ENCODE results near the gene CPT1A.
"Not testable (repeated sequence)": the region's sequence is repeated elsewhere in the genome, so short reads cannot be mapped to it uniquely, and the experiment has no call there.

Gene CPT1A

DNA sequence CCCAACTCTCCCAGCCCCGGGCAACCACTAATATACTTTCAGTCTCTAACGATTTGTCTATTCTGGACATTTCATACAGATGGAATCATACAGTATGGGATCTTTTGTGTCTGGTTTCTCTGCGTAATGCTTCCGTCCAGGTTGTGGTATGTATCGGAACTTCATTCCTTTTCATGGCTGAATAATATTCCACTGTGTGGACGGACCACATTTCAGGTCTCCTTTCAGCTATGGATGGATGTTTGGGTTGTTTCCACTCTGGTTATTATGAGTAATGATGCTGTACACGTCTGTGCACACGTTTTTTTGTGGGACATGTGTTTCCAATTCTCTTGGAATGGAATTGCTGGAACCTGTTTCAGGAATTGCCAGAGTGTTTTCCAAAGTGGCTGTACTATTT is 17.4 kb upstream of the CPT1A start:
- Mint-ChIP-seq H3K27ac (no peak overlapping the region), H3K4me3 (no peak overlapping the region), H3K4me1 (peaks cover 2% of the 10 kb centered on the region), H3K9me3 (no peaks in the 10 kb centered on the region), H3K27me3 (peaks cover 12% of the 10 kb centered on the region)
- ATAC-seq (no peak), DNase-seq (no peak)

DNA sequence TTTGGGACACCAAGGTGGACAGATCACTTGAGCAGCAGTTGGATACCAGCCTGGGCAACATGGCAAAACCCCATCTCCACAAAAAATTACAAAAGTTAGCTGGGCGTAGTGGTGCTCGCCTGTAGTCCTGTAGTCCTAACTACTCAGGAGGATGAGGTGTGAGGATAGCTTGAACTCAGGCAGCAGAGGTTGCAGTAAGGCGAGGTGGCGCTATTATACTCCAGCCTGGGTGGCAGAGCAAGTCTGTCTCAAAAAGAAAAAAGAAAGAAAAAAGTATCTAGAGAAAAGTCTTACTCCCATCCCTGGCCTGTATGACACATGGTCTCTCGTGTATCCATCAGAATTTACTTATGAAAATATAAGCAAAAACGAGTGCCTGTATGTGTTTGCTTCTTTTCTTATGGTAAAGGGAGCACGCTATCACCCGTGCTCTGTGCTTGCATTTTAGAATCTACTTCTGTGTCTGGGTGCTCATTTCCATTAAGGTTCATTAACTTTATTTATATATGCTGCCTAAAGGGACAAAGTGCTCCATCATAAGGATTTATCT is 15.4 kb upstream of the CPT1A start:
- Mint-ChIP-seq H3K27ac (no peak overlapping the region), H3K4me3 (no peak overlapping the region), H3K4me1 (peaks cover 4% of the 10 kb centered on the region), H3K27me3 (peaks cover 32% of the 10 kb centered on the region), H3K9me3 (no peaks in the 10 kb centered on the region)
- no peak for ATAC-seq
- DNase-seq = no peak

DNA sequence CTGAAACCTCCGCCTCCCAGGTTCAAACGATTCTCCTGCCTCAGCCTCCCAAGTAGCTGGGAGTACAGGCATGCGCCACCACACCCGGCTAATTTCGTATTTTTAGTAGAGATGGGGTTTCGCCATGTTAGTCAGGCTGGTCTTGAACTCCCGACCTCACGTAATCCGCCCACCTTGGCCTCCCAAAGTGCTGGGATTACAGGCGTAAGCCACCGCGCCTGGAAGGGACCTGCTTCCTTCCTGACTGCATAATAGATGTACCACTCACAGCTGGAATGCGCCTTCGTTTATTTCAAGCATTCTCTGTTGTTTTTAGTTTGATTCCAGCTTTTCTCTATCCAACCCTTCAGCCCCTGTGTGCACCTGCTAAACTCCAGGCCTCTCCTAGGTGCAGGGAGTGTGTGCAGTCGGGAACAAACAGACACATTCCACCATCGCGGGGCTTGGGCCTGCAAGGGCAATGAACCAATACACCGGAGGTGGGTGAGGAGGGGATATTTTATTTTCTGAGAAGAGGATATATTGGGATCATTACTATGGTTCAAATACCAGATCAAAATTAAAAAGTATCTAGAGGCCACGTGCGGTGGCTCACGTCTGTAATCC is 14.8 kb upstream of the CPT1A start:
- DNase-seq, H3K4me3 Mint-ChIP-seq, H3K27ac Mint-ChIP-seq, H3K9me3 Mint-ChIP-seq, H3K4me1 Mint-ChIP-seq, ATAC-seq: not testable (repeated sequence)
- peaks cover 35% of the 10 kb centered on the region for H3K27me3 Mint-ChIP-seq

DNA sequence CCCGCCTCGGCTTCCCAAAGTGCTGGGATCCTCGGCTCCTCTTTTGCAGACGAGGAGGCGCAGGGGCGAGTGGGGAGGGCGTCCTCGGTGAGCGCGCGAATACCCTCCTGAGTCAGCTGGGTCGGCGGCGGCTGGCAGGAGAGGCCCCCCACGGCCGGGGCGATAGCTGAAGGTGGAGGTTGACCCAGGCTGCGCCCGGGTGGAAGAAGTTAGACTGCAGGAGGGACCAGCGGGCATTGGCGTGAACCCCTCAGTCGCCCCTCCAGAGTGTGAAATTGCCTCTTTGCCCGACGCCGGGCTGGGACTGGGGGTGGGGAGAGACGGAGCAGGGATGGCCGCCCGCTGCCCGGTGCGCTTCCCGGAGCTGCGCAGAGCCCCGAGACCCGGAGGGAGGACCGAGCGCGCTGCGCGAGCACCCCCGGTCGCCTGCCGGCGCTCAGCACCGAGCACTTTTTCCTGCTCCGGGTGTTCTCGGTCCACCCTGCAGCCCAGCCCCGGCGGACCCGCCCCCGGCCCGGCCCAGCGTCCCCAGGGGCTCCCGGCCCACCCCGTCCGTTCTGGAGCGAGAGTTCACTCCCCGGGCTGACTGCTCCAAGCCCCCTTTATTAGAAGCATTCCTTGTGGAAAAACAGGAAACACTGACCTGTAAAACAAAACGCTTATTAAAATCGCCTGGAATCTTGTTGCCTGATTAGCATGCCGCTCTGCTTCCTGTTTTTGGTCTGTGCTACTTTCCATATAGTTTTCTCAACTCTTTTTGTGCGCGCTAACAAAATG is 13.7 kb upstream of the CPT1A start:
- ATAC-seq (peak; percentile 72), DNase-seq (peak in 1 of 2 donors; percentile 18)
- H3K27me3 Mint-ChIP-seq = peaks cover 35% of the 10 kb centered on the region
- H3K27ac Mint-ChIP-seq = no peak overlapping the region
- peaks cover 4% of the 10 kb centered on the region for H3K4me1 Mint-ChIP-seq
- H3K9me3 Mint-ChIP-seq = no peaks in the 10 kb centered on the region
- H3K4me3 Mint-ChIP-seq = peak overlapping the region; percentile 69 to 77

DNA sequence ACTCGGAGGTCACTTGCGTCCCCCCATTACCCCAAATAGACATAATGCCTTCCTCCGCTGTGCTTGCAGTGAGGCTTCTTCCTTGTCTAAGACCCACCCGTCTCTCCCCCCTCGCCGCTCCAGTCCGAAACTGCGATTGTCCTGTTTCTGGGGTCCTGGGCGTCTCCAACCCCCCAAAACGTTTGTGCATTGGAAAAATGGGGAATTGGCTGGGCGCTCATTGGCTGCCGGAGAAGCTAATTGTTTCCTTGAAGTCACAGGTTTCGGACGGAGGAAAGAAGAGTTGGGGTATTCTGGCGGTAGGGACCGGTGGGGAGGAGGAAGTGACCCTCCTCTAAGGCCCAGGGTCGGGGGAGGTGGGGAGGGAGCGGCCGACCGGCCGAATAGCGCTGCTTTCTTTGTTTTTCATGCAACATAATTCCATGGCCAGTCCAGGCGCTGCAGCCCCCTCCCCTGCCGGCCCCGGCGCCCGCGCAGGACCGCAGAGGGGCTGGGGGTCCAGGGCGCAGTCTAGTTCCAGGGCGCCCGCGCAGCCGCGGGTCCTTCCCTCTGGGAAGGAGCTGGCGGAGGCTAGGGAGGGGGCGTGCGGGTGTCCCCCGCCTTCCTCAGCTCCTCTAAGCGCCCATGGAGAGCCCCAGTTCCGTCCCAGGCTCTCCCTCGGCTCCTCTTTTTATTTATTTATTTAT is 12.7 kb upstream of the CPT1A start:
- Mint-ChIP-seq H3K27ac (no peak overlapping the region), H3K4me3 (peak overlapping the region; percentile 12 to 24), H3K27me3 (peaks cover 35% of the 10 kb centered on the region), H3K4me1 (peaks cover 4% of the 10 kb centered on the region), H3K9me3 (no peaks in the 10 kb centered on the region)
- ATAC-seq (no peak), DNase-seq (no peak)

DNA sequence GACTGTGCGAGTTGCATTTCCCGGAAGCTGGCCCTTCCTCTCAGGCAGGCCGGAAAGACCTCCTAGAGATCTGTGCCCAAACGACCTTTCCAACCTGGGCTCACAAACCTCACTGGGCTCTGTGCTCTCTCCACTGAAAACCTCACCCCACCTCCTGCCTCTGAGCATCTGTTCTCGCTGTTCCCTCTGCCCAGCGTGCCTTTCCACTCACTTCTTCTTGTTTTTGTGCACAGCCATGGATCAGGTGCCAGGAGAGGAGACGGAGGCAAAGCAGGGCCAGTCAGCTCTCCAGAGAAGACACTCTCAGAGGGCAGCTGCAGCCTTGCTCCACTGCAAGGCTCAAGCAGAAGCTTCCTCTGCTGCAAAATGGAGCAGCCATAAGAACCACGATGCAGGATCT is 10.9 kb upstream of the CPT1A start:
- ATAC-seq (no peak), DNase-seq (no peak)
- H3K27ac Mint-ChIP-seq = no peak overlapping the region
- H3K9me3 Mint-ChIP-seq = no peaks in the 10 kb centered on the region
- H3K27me3 Mint-ChIP-seq = peaks cover 35% of the 10 kb centered on the region
- H3K4me1 Mint-ChIP-seq = peaks cover 4% of the 10 kb centered on the region
- no peak overlapping the region for H3K4me3 Mint-ChIP-seq

DNA sequence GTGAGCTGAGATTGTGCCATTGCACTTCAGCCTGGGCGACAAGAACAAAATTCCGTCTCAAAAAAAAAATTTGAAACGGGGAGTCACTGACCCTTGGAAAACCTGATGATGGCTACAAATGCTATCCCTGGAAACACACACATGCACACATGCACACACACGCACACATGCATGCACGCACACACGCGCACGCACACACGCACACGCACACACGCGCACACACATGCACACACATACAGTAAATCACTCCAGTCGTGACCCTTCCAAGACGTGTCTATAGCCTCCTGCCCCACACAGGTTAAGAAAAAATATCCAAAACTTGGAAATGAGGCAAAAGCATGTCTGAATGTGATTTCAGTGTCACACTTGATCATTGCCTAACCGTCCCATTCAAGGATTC is 6.7 kb upstream of the CPT1A start:
- Mint-ChIP-seq H3K4me1 (peaks cover 11% of the 10 kb centered on the region), H3K9me3 (no peaks in the 10 kb centered on the region), H3K4me3 (no peak overlapping the region), H3K27me3 (peaks cover 17% of the 10 kb centered on the region), H3K27ac (no peak overlapping the region)
- ATAC-seq = no peak
- no peak for DNase-seq

DNA sequence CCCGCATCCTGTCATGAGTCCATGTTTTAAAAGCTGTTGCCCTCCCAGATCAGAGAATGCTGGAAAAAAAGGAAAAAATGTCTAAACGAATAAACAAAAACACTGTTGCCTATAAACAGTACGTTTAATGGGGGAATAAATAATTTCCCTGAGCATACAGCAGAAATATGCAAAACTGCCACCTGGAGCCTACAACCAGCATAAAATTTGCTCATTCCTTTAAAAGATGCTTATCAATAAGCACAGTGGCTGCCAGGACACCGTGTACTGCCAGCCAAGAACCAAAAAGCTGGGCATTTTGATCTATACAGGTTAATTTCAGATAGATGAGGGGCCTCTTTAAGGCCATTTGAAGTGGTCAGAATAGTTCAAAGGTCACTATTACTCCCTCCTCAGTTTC is 5.7 kb upstream of the CPT1A start:
- Mint-ChIP-seq H3K4me3 (no peak overlapping the region), H3K4me1 (peaks cover 21% of the 10 kb centered on the region), H3K9me3 (no peaks in the 10 kb centered on the region), H3K27ac (no peak overlapping the region), H3K27me3 (peaks cover 6% of the 10 kb centered on the region)
- DNase-seq (no peak), ATAC-seq (no peak)

DNA sequence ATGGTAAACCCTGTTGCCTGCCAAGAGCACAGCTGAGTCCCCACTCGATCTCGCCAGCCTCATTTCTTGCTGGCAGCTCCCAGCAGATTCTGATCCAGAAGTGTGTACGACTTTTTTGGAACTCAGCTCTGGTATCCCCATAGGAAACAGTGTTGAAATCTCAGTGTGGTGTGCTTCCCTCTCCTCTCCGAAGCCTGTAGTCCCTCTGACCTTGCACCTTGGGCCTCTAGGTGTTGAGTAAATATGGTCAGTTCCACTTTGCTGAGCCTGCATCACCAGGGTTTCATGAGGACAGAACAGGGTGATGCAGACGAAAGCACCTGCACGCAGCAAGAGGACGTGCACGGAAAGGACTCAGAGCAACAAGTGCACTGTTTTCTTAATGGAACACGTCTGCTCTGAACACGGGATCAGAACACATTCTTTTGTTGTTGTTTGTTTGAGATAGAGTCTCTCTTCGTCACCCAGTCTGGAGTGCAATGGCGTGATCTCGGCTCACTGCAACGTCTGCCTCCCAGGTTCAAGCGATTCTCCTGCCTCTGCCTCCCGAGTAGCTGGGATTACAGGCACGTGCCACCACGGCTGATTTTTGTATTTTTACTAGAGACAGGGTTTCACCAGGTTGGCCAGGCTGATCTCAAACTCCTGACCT is 3.8 kb upstream of the CPT1A start:
- peaks cover 25% of the 10 kb centered on the region for H3K4me1 Mint-ChIP-seq
- no peaks in the 10 kb centered on the region for H3K9me3 Mint-ChIP-seq
- DNase-seq (no peak), ATAC-seq (no peak)
- no peak overlapping the region for H3K4me3 Mint-ChIP-seq
- H3K27me3 Mint-ChIP-seq = no peaks in the 10 kb centered on the region
- no peak overlapping the region for H3K27ac Mint-ChIP-seq

DNA sequence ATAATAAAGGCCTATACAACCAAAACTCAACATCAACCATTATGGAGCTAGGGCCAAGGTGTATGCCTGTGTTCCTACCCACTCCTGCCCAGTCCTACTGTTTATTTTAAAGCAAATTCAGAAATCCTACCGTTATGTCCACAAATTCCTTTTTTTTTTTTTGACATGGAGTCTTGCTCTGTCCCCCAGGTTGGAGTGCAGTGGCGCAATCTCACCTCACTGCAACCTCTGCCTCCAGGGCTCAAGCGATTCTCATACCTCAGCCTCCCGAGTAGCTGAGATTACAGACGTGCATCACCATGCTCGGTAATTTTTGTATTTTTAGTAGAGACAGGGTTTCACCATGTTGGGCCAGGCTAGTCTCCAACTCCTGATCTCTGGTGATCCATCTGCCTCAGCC is 3.1 kb upstream of the CPT1A start:
- no peaks in the 10 kb centered on the region for H3K27me3 Mint-ChIP-seq
- H3K4me1 Mint-ChIP-seq = peaks cover 30% of the 10 kb centered on the region
- no peak for ATAC-seq
- no peak overlapping the region for H3K27ac Mint-ChIP-seq
- DNase-seq = no peak
- H3K9me3 Mint-ChIP-seq = no peaks in the 10 kb centered on the region
- peak overlapping the region in 1 of 2 donors; percentile 13 for H3K4me3 Mint-ChIP-seq

DNA sequence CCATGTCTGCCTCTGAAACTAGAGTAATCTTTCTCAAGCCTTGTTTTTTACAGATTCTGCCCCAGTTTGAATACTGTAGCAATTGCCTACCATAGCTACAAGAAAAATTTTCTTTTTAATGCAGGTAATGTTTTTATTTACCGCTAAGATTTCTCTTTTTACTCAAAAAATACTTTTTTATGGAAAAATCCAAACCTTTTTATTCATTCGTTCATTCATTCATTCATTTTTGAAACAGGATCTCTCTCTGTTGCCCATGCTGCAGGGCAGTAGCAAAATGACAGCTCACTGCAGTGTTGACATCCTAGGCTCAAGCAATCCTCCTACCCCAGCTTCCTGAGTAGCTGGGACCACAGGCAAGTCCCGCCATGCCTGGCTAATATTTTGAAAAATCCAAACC is 2.7 kb upstream of the CPT1A start:
- H3K4me3 Mint-ChIP-seq = peak overlapping the region; percentile 86 to 99
- H3K27me3 Mint-ChIP-seq = no peaks in the 10 kb centered on the region
- peaks cover 34% of the 10 kb centered on the region for H3K4me1 Mint-ChIP-seq
- ATAC-seq (no peak), DNase-seq (no peak)
- H3K9me3 Mint-ChIP-seq = no peaks in the 10 kb centered on the region
- H3K27ac Mint-ChIP-seq = no peak overlapping the region

DNA sequence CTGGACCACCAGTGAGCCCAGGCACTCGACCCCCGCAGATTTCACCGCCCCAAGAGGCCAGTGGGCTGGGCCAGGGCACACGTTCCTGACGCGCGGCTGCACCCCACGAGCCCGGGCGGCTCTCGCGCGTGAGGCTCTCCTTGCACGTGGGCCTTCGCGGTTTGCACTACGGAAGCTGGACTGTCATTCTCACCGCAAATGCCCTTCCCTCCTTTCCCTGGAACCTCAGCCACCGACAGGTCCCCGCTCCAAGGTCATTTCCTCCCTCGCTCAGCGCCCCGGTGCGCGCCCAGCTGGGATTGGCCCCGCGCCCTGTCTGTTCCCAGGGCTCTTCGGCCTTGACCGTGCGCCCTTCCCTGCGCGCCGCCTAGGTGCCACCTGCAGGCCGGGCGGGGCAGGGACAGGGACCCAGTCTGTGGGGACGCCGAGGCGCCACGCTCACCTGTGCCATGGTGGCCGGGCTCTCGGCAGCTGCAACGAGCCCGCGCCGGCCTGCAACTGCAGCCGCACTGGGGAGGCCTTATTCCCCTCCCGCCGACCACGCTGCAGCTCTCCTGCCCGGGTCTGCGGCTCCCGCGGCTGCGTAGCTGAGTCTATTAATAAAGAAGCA is 2.1 kb upstream of the CPT1A start:
- Mint-ChIP-seq H3K27me3 (no peaks in the 10 kb centered on the region), H3K4me1 (peaks cover 34% of the 10 kb centered on the region), H3K4me3 (peak overlapping the region; percentile 86 to 99), H3K9me3 (no peaks in the 10 kb centered on the region), H3K27ac (peak overlapping the region in 1 of 2 donors; percentile 65)
- ATAC-seq = peak; percentile 84
- peak; percentile 80 to 86 for DNase-seq

DNA sequence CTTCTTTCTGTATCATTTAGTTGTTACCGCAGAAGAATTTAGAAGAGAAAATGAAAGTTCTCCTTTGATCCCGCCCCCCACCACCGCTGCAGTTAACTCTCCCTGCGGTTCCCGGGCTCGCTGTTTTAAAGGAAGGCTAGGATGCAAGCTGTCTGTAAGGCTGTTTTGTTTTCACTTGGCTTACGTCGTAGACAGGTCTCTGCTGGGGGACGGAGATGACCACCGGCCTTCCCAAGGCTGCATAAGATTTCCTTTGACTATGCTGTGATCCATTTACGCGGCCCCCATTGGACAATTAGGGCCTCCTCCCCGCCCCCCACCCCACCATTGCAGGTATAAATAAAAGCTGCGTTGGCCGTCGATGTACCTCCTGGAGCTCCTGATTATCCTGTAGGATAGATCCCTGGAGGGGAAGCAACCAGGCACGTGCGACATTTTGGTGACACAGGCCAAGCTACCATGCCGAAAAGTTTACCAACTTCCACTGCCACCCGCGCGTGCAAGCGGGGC is 1.4 kb upstream of the CPT1A start:
- Mint-ChIP-seq H3K4me1 (peaks cover 37% of the 10 kb centered on the region), H3K4me3 (peak overlapping the region; percentile 86 to 99), H3K9me3 (no peaks in the 10 kb centered on the region), H3K27ac (peak overlapping the region in 1 of 2 donors; percentile 40), H3K27me3 (no peaks in the 10 kb centered on the region)
- DNase-seq (peak; percentile 38 to 41), ATAC-seq (no peak)

DNA sequence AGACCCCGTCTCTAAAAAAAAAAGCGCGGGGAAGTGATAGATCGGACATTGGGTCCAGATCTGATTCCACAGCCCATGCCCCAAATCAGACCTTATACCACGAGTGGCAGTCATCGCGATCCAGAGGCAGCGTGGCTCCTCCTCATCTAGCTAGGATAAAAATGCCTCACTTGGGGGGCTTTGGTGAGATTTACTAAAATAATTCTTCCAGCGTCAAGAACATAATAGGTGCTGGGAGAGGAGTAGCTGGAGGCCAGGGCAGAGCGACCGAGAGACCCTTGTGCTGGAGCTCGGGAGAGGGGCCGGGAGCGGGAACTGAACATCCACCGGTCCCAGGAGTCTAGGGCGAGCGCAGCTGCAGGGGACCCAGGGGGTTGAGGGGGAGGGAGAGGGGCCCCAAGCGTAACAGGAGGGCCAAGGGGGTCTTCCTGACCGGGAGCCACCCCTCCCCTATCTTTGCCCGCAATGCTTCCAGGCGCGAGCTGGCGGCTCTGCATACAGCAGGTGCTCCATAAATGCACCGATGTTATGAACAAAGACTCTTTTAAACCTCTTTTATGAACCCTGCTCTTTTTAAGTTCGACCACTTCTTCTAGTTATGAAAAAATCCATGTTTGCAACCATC is 823 bp upstream of the CPT1A start:
- peak overlapping the region; percentile 86 to 99 for H3K4me3 Mint-ChIP-seq
- DNase-seq (peak in 1 of 2 donors; percentile 13), ATAC-seq (no peak)
- peaks cover 43% of the 10 kb centered on the region for H3K4me1 Mint-ChIP-seq
- H3K9me3 Mint-ChIP-seq = no peaks in the 10 kb centered on the region
- H3K27me3 Mint-ChIP-seq = no peaks in the 10 kb centered on the region
- peak overlapping the region; percentile 40 to 48 for H3K27ac Mint-ChIP-seq

Measured in stimulated activated naive CD8-positive, alpha-beta T cell treated with anti-CD3 and anti-CD28 coated beads, Interleukin-15, amount 100 ng/mL, for 72 hours (primary cell).